GM12873 (cell line): Measurements from ENCODE around the gene FKBP4.

Source experiments
- TF ChIP-seq, protein P1 (sequence below): IDR thresholded peaks from 2 replicates; pipeline ENCODE4 v1.5.1; 2012; ENCODE audit warnings: low read depth, mild to moderate bottlenecking, moderate library complexity, low read length, control low read depth; ENCODE audit not compliant: insufficient read depth; ENCODE audit errors: missing control alignments

FKBP4 gene

GRCh38 chr12:2804393-2805142 lies 9.8 kb downstream of the FKBP4 start:
- TF ChIP-seq, protein P1, sequence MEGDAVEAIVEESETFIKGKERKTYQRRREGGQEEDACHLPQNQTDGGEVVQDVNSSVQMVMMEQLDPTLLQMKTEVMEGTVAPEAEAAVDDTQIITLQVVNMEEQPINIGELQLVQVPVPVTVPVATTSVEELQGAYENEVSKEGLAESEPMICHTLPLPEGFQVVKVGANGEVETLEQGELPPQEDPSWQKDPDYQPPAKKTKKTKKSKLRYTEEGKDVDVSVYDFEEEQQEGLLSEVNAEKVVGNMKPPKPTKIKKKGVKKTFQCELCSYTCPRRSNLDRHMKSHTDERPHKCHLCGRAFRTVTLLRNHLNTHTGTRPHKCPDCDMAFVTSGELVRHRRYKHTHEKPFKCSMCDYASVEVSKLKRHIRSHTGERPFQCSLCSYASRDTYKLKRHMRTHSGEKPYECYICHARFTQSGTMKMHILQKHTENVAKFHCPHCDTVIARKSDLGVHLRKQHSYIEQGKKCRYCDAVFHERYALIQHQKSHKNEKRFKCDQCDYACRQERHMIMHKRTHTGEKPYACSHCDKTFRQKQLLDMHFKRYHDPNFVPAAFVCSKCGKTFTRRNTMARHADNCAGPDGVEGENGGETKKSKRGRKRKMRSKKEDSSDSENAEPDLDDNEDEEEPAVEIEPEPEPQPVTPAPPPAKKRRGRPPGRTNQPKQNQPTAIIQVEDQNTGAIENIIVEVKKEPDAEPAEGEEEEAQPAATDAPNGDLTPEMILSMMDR: no peak

DNA sequence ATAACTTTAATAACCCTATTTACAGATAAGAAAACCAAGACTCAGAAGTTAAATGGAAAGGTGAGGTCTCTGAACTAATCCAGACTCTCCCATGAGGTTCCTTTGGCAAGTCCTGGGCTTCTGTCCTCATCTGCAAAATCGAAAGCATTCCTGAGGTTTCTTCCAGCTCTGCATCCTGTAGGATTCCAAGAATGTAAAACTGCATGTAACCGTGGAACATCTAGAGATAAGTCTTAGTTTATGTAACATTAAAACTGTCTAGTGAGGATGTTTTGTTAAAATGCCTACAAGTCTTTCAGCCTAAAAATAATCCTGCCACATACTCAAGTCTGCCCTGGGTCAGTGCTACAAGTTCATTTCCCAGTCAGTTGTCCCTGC lies 10.4 kb downstream of the FKBP4 start:
- TF ChIP-seq, protein P1: no peak

DNA sequence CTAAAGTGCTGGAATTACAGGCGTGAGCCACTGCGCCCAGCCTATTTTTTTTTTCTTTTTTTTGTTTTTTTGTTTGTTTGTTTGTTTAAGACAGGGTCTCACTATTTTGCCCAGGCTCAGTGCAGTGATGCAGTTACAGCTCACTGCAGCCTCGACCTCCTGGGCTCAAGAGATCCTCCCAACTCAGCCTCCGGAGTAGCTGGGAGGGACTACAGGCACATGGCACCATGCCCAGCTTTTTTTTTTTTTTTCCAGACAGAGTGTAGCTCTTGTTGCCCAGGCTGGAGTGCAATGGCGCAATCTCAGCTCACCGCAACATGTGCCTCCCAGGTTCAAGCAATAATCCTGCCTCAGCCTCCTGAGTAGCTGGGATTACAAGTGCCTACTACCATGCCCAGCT lies 11.9 kb downstream of the FKBP4 start:
- TF ChIP-seq, protein P1: no peak

- TF ChIP-seq, protein P1: no peak
Measured at GRCh38 chr12:2811801-2812200, 17.0 kb downstream of the FKBP4 start.

DNA sequence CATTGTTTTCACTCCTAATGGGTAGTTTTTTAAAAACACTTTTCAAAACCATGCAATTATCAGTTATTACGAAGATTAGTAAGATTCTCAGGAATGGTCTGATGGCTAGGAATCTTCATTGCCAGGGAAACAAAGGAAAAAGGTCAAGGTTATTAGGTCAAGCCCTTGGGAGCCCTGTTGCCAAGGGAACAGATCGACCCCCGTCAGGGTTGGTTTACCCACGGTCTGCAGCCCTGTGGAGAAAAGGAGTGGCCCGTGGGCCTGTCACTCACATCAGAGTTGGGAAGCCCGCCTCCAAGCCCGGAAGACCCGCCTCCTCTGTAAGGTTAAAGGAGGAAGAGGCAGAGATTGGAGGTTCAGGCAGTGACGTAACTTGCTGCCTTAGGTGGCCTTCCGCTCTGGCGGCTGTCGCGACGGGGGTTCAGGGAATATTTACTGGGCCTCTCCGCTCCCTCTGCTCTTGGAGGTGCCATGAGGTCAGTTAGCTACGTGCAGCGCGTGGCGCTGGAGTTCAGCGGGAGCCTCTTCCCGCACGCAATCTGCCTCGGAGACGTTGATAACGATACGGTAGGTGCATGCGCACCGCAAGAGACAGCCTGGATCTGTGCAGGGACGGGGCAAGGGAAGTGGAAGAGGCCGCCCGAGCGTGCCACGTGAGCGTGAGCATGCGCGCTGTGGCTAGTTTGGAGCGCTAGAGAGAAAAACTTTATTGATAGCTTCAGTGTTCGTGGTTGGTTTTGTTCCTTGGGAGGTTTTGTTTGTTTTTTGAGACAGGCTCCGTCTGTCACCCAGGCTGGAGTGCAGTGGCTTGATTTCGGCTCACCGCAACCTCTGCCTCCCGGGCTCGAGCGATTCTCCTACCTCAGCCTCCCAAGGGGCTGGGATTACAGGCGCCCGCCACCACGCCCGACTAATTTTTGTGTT lies 17.8 kb downstream of the FKBP4 start, which contains the start of gene ITFG2:
Gene ITFG2 (plus strand): TSS at position 379 of the 924 bp plus-strand sequence. CDS start 93 bp downstream, at position 472.
- TF ChIP-seq, protein P1: peak; percentile 3

GRCh38 chr12:2813214-2814185 lies 18.7 kb downstream of the FKBP4 start:
- TF ChIP-seq, protein P1: peak; percentile 70

GRCh38 chr12:2819810-2820209 lies 25.0 kb downstream of the FKBP4 start:
- TF ChIP-seq, protein P1: no peak
